Ishikawa (cell line): Measurements from ENCODE around the gene KIF6.

Source experiments
- CEBPB ChIP-seq: IDR thresholded peaks from 2 replicates; pipeline ENCODE4 v1.6.1; 2012
- CREB1 ChIP-seq: IDR thresholded peaks from 2 replicates; pipeline ENCODE4 v1.6.1; 2012; ENCODE audit warnings: low read depth
- EGR1 ChIP-seq: IDR thresholded peaks from 2 replicates; pipeline ENCODE4 v1.6.1; 2012
- EP300 ChIP-seq: IDR thresholded peaks from 2 replicates; pipeline ENCODE4 v1.6.1; 2012; ENCODE audit warnings: borderline replicate concordance
- FOXM1 ChIP-seq: IDR thresholded peaks from 2 replicates; pipeline ENCODE4 v1.6.1; 2012; ENCODE audit warnings: low read depth, borderline replicate concordance
- NFIC ChIP-seq: IDR thresholded peaks from 2 replicates; pipeline ENCODE4 v1.6.1; 2012
- RAD21 ChIP-seq: IDR thresholded peaks from 2 replicates; pipeline ENCODE4 v1.6.1; 2012; ENCODE audit warnings: low read depth
- TAF1 ChIP-seq: IDR thresholded peaks from 2 replicates; pipeline ENCODE4 v1.6.1; 2012; ENCODE audit warnings: low read depth, mild to moderate bottlenecking
- TCF12 ChIP-seq: IDR thresholded peaks from 2 replicates; pipeline ENCODE4 v1.6.1; 2012; ENCODE audit warnings: low read depth
- TEAD4 ChIP-seq: IDR thresholded peaks from 2 replicates; pipeline ENCODE4 v1.6.1; 2012
- YY1 ChIP-seq: IDR thresholded peaks from 2 replicates; pipeline ENCODE4 v1.6.1; 2012; ENCODE audit warnings: low read depth
- ZBTB7A ChIP-seq: IDR thresholded peaks from 2 replicates; pipeline ENCODE4 v1.6.1; 2012; ENCODE audit warnings: low read depth
- TF ChIP-seq, protein P1 (sequence below): IDR thresholded peaks from 2 replicates; pipeline ENCODE4 v1.6.1; 2012
- TF ChIP-seq, protein P2 (sequence below): IDR thresholded peaks from 2 replicates; pipeline ENCODE4 v1.6.1; 2012
- TF ChIP-seq, protein P3 (sequence below): IDR thresholded peaks from 2 replicates; pipeline ENCODE4 v1.6.1; 2012; ENCODE audit warnings: low read depth, mild to moderate bottlenecking

KIF6 gene

DNA sequence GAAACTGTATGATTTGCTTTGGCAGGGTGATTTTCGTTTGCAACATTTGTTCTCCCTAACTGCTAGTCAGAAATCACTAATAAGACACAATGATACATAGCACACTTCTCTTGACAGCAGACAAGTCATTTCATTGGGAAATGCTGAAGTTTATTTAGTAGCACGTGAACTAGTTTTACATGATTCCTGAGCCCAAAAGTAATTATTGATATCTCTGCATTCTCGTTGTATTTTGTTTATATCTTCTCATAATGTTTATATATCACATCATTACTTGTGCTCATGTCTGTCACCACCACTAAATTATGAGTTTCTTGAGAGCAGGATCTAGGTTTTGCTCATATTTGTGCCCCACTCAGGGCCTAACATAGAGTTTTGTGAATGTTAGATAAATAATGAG lies 151.7 kb downstream of the KIF6 start:
- TF ChIP-seq TAF1 = no peak
- TF ChIP-seq FOXM1 = no peak
- TF ChIP-seq CREB1 = no peak
- TF ChIP-seq TCF12 = no peak
- TF ChIP-seq CEBPB = no peak
- TF ChIP-seq EGR1 = no peak
- TF ChIP-seq, protein P1, sequence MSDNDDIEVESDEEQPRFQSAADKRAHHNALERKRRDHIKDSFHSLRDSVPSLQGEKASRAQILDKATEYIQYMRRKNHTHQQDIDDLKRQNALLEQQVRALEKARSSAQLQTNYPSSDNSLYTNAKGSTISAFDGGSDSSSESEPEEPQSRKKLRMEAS = no peak
- TF ChIP-seq RAD21 = no peak
- TF ChIP-seq, protein P2, sequence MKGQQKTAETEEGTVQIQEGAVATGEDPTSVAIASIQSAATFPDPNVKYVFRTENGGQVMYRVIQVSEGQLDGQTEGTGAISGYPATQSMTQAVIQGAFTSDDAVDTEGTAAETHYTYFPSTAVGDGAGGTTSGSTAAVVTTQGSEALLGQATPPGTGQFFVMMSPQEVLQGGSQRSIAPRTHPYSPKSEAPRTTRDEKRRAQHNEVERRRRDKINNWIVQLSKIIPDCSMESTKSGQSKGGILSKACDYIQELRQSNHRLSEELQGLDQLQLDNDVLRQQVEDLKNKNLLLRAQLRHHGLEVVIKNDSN = no peak
- TF ChIP-seq TEAD4 = no peak
- no peak for TF ChIP-seq NFIC
- TF ChIP-seq YY1 = no peak
- TF ChIP-seq ZBTB7A = no peak
- TF ChIP-seq, protein P3, sequence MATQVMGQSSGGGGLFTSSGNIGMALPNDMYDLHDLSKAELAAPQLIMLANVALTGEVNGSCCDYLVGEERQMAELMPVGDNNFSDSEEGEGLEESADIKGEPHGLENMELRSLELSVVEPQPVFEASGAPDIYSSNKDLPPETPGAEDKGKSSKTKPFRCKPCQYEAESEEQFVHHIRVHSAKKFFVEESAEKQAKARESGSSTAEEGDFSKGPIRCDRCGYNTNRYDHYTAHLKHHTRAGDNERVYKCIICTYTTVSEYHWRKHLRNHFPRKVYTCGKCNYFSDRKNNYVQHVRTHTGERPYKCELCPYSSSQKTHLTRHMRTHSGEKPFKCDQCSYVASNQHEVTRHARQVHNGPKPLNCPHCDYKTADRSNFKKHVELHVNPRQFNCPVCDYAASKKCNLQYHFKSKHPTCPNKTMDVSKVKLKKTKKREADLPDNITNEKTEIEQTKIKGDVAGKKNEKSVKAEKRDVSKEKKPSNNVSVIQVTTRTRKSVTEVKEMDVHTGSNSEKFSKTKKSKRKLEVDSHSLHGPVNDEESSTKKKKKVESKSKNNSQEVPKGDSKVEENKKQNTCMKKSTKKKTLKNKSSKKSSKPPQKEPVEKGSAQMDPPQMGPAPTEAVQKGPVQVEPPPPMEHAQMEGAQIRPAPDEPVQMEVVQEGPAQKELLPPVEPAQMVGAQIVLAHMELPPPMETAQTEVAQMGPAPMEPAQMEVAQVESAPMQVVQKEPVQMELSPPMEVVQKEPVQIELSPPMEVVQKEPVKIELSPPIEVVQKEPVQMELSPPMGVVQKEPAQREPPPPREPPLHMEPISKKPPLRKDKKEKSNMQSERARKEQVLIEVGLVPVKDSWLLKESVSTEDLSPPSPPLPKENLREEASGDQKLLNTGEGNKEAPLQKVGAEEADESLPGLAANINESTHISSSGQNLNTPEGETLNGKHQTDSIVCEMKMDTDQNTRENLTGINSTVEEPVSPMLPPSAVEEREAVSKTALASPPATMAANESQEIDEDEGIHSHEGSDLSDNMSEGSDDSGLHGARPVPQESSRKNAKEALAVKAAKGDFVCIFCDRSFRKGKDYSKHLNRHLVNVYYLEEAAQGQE = no peak

DNA sequence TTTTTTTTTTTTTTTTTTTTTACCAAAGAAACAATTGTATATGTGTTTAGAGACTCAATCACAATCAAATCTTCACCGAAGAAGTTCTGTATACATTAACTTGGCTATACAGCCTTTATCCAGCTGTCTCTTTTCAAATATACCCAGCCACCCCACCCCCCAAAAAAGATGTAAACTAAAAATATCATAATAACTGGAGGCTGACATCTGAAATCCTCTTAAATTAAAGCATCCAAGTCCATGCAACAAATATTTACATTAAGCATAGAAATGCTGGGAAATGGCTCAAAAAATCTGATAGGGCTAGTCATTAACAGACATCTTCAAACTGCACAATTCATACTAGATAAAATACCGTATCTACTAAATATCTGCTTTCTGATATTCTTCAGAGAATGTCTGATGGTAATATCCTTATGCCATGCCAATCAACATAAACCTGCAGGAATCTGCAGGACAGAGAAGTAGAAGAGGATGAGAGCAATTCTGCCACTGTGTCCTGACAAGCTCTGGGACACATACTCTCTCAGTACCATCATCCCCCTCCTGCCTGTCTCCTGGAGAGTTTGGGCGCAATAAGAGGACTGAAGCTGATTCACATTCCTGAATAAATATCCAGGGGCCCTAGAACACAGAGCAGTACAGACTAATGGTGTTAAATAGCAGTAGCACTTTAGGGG lies 152.4 kb downstream of the KIF6 start:
- TF ChIP-seq ZBTB7A = no peak
- TF ChIP-seq FOXM1 = no peak
- no peak for TF ChIP-seq TCF12

DNA sequence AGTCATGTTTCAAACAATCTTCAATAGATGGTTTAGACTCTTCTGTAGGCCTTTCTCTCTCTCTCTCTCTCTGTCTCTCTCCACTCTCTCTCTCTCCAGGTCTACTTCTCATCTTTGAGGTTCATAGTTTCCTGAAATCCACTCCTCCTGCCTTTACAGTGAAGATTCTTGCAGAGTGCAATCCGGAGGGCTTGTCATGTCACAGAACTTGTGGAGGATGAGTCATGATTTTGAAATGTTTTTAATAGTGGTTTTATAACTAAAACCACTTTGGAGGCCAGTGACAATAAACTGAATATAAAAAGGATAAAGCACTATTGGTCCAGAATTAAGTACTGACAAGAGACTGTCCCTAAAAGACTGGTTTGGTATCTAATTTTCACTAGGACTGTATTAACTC lies 156.3 kb downstream of the KIF6 start:
- TF ChIP-seq, protein P1 = no peak
- TF ChIP-seq, protein P2 = no peak
- no peak for TF ChIP-seq CEBPB
- TF ChIP-seq ZBTB7A = no peak
- no peak for TF ChIP-seq NFIC
- no peak for TF ChIP-seq CREB1
- no peak for TF ChIP-seq RAD21
- no peak for TF ChIP-seq TEAD4
- TF ChIP-seq FOXM1 = no peak

DNA sequence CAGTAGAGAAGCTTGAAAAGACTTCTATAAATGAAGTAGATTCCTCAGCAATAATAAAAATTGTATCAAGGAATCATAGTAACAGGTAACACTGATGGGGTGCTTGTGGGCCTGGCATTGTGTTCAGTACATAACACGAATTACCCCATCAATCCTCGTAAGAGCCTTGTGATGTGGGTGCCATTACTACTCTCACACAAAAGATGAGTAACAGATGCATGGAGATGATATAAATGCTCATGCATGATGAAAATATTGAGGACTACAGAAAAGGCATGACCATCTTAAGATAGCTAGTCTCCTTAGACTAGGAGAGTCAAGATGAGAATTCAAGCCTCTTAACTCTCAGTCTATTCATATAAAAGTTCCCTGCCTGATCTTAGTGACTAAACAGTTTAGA lies 158.1 kb downstream of the KIF6 start:
- no peak for TF ChIP-seq TEAD4
- no peak for TF ChIP-seq TCF12
- TF ChIP-seq YY1 = no peak
- no peak for TF ChIP-seq CREB1
- TF ChIP-seq RAD21 = no peak
- no peak for TF ChIP-seq FOXM1
- TF ChIP-seq EP300 = no peak
- TF ChIP-seq, protein P3 = no peak
- no peak for TF ChIP-seq TAF1
- TF ChIP-seq NFIC = no peak
- no peak for TF ChIP-seq CEBPB
- TF ChIP-seq ZBTB7A = no peak
- TF ChIP-seq, protein P2 = no peak

DNA sequence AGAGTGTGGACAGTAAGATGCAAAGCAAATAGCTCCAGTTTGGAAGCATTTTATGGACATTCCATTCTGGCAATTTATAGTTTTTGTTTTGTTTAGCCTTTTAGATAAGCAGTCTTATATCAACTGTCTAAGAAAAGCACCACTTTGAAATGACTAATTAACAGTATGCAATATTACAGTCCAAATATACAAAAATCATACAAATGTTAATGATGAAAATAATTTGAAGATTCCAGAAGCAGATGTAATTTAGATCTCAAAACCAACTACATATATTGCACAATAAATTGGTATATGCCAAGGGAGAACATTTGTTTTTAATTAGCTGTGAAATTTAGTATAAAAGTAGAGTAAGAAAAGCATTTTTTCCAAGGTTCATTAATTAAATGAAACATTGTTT lies 158.8 kb downstream of the KIF6 start:
- TF ChIP-seq RAD21 (no peak), YY1 (no peak), ZBTB7A (no peak)
- TF ChIP-seq, protein P2 = no peak
- TF ChIP-seq, protein P3 = no peak
